ENCODE measurements around the gene SNF8.
A peak's percentile ranks its signal among the peaks of the same experiment; 100 is the strongest.

SNF8 gene, protein sequence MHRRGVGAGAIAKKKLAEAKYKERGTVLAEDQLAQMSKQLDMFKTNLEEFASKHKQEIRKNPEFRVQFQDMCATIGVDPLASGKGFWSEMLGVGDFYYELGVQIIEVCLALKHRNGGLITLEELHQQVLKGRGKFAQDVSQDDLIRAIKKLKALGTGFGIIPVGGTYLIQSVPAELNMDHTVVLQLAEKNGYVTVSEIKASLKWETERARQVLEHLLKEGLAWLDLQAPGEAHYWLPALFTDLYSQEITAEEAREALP
- 28.0 to 35.0 (median 32.0) reads per million in 3 donors for total RNA-seq

DNA sequence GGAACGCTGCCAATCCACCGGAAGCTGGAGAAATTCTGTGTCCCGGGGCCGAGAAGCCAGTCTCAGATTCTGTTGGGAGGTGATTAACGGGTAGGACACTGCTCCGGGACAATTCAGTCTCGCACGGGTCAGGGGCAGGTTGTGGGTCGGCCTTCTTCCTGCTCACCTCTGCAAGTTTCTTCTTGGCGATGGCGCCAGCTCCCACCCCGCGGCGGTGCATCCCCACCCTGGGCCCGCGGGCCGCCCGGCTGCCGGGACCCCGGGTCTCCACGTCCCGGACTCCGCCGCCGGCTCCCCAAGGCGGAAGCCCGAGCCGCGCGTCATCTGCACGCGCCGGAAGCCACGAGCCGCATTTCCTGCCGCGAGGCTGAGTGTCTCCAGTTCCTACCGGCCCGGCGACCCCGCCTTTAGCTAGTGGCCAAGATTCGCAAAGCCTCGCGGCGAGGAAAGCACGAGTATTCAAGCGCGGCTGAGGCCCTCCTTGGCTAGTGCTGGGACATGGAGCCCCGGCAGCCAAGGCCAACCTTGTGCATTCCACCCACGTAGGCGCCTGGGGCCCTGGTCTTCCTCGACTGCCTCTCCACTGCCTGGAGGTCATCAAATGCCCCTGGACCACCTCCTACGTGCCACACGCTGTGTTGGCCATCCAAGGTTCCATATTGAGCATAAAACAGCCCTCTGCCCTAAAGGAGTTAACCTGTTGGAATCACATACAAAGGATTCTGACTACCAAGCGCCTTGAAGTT lies at the start of gene SNF8:
Gene SNF8 (minus strand): TSS at position 328 of the 746 bp plus-strand sequence. CDS start 108 bp downstream, at position 220.
- Histone ChIP-seq H3K36me3 (ENCODE audit: control insufficient read depth, insufficient read depth, low read length) (peaks cover 5% of the 10 kb centered on the region), H3K4me1 (ENCODE audit: control insufficient read depth, insufficient read depth, low read length, poor library complexity, severe bottlenecking) (peaks cover 14% of the 10 kb centered on the region), H3K4me3 (ENCODE audit: insufficient read depth, low read depth, low read length, poor library complexity, severe bottlenecking) (peak within 1 kb of the TSS; percentile 93), H3K27ac (ENCODE audit: insufficient read depth, low read length, poor library complexity, severe bottlenecking) (peak within 1 kb of the TSS; percentile 80), H3K9me3 (ENCODE audit: control insufficient read depth, low read length) (no peaks in the 10 kb centered on the region), H3K27me3 (replicated peaks; ENCODE audit: control insufficient read depth, insufficient read depth, low read length, poor library complexity, severe bottlenecking) (no peaks in the 10 kb centered on the region)
- peak; percentile 79 to 87 (median 84) for DNase-seq

DNA sequence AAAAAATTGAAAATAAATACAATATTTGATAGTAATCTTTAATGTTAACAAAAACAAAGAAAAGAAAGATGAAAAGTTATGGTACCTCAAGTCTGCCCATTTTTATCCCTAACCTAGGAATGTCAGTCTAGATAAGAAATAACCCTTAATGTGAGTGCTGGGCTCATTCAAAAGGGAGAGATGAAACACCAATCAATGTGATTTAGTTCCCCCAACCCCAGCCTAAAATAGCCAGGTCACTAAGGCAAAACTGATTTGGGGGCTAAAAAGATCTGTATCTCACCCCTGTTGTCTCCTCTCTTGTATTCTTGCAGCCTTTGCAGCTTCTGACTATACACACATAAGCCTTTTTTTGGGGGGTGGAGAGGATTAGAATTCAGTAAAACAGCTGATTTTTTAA lies 49.3 kb upstream of the SNF8 start:
- no peak overlapping the region for H3K4me3 ChIP-seq (ENCODE audit: insufficient read depth, low read depth, low read length, poor library complexity, severe bottlenecking)
- DNase-seq = no peak
- H3K36me3 ChIP-seq (ENCODE audit: control insufficient read depth, insufficient read depth, low read length) = no peaks in the 10 kb centered on the region
- no peak overlapping the region for H3K27ac ChIP-seq (ENCODE audit: insufficient read depth, low read length, poor library complexity, severe bottlenecking)
- H3K4me1 ChIP-seq (ENCODE audit: control insufficient read depth, insufficient read depth, low read length, poor library complexity, severe bottlenecking) = peaks cover 33% of the 10 kb centered on the region
- no peaks in the 10 kb centered on the region for H3K9me3 ChIP-seq (ENCODE audit: control insufficient read depth, low read length)
- H3K27me3 ChIP-seq (replicated peaks; ENCODE audit: control insufficient read depth, insufficient read depth, low read length, poor library complexity, severe bottlenecking) = peaks cover 77% of the 10 kb centered on the region

DNA sequence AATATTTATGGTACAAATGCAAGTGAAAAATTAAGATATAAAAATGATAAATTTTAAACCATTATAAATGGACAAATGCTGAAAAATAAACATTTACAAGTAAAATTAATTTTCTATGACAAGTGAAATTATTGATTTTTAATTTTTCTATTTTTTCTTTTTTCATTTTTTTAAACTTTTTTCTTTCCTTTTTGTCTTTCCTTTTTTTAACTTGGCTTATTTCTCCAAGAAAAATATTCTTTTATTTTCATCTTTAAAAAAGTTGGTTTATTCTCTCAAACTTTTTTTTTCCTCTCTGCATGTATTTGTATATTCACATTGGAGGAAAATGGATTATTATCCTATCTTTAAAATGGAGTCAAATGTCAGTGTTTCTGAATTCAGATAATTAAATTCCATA lies 48.7 kb upstream of the SNF8 start:
- Histone ChIP-seq H3K27ac (ENCODE audit: insufficient read depth, low read length, poor library complexity, severe bottlenecking) (no peak overlapping the region), H3K4me1 (ENCODE audit: control insufficient read depth, insufficient read depth, low read length, poor library complexity, severe bottlenecking) (peaks cover 29% of the 10 kb centered on the region), H3K27me3 (replicated peaks; ENCODE audit: control insufficient read depth, insufficient read depth, low read length, poor library complexity, severe bottlenecking) (peaks cover 71% of the 10 kb centered on the region), H3K9me3 (ENCODE audit: control insufficient read depth, low read length) (no peaks in the 10 kb centered on the region), H3K36me3 (ENCODE audit: control insufficient read depth, insufficient read depth, low read length) (no peaks in the 10 kb centered on the region), H3K4me3 (ENCODE audit: insufficient read depth, low read depth, low read length, poor library complexity, severe bottlenecking) (no peak overlapping the region)
- DNase-seq = no peak

GRCh38 chr17:48992444-48992843 lies 47.8 kb upstream of the SNF8 start:
- Histone ChIP-seq H3K36me3 (ENCODE audit: control insufficient read depth, insufficient read depth, low read length) (no peaks in the 10 kb centered on the region), H3K4me3 (ENCODE audit: insufficient read depth, low read depth, low read length, poor library complexity, severe bottlenecking) (no peak overlapping the region), H3K27me3 (replicated peaks; ENCODE audit: control insufficient read depth, insufficient read depth, low read length, poor library complexity, severe bottlenecking) (peaks cover 62% of the 10 kb centered on the region), H3K9me3 (ENCODE audit: control insufficient read depth, low read length) (no peaks in the 10 kb centered on the region), H3K27ac (ENCODE audit: insufficient read depth, low read length, poor library complexity, severe bottlenecking) (no peak overlapping the region), H3K4me1 (ENCODE audit: control insufficient read depth, insufficient read depth, low read length, poor library complexity, severe bottlenecking) (peaks cover 21% of the 10 kb centered on the region)
- no peak for DNase-seq

GRCh38 chr17:48990882-48991357 lies 46.3 kb upstream of the SNF8 start:
- Histone ChIP-seq H3K4me3 (ENCODE audit: insufficient read depth, low read depth, low read length, poor library complexity, severe bottlenecking) (no peak overlapping the region), H3K9me3 (ENCODE audit: control insufficient read depth, low read length) (no peaks in the 10 kb centered on the region), H3K4me1 (ENCODE audit: control insufficient read depth, insufficient read depth, low read length, poor library complexity, severe bottlenecking) (peaks cover 5% of the 10 kb centered on the region), H3K36me3 (ENCODE audit: control insufficient read depth, insufficient read depth, low read length) (no peaks in the 10 kb centered on the region), H3K27me3 (replicated peaks; ENCODE audit: control insufficient read depth, insufficient read depth, low read length, poor library complexity, severe bottlenecking) (peaks cover 47% of the 10 kb centered on the region), H3K27ac (ENCODE audit: insufficient read depth, low read length, poor library complexity, severe bottlenecking) (no peak overlapping the region)
- DNase-seq = no peak

- DNase-seq = no peak
- H3K4me1 ChIP-seq (ENCODE audit: control insufficient read depth, insufficient read depth, low read length, poor library complexity, severe bottlenecking) = no peaks in the 10 kb centered on the region
- no peaks in the 10 kb centered on the region for H3K36me3 ChIP-seq (ENCODE audit: control insufficient read depth, insufficient read depth, low read length)
- no peaks in the 10 kb centered on the region for H3K9me3 ChIP-seq (ENCODE audit: control insufficient read depth, low read length)
- no peak overlapping the region for H3K27ac ChIP-seq (ENCODE audit: insufficient read depth, low read length, poor library complexity, severe bottlenecking)
- H3K4me3 ChIP-seq (ENCODE audit: insufficient read depth, low read depth, low read length, poor library complexity, severe bottlenecking) = no peak overlapping the region
- peaks cover 29% of the 10 kb centered on the region for H3K27me3 ChIP-seq (replicated peaks; ENCODE audit: control insufficient read depth, insufficient read depth, low read length, poor library complexity, severe bottlenecking)
Measured at GRCh38 chr17:48989100-48989499, 44.5 kb upstream of the SNF8 start.

DNA sequence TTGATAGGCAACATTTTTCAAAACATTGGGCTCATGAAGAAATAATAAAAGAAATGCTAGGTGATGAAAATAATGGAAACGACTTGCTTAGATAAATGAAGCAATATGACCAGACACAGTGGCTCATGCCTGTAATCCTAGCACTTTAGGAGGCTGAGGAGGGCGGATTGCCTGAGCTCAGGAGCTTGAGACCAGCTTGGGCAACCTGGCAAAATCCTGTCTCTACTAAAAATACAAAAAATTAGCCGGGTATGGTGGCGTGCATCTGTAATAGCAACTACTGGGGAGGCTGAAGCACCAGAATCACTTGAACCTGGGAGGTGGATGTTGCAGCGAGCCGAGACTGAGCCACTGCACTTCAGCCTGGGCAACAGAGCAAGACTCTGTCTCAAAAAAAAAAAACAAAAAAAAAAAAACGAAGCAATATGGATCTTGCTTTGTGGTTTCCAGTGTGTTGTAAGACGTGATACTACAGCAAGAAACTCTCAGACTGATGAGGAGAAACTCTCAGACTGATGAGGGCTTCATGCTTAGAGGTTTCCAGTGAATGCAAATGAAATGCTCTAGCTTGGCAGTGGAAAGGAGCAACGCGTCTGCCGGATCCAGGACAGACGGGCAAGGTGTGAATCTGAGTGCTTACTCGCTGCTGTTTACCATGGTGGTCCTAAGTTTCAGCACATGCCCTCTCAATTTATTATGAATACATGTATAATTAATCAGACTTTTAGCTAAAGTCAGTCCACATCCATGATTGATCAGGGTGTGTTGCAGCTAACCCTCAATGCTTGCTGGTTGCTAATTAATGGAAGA lies 41.0 kb upstream of the SNF8 start:
- no peaks in the 10 kb centered on the region for H3K36me3 ChIP-seq (ENCODE audit: control insufficient read depth, insufficient read depth, low read length)

GRCh38 chr17:48981927-48982539 lies 37.4 kb upstream of the SNF8 start:
- no peaks in the 10 kb centered on the region for H3K4me1 ChIP-seq (ENCODE audit: control insufficient read depth, insufficient read depth, low read length, poor library complexity, severe bottlenecking)
- DNase-seq = no peak
- H3K4me3 ChIP-seq (ENCODE audit: insufficient read depth, low read depth, low read length, poor library complexity, severe bottlenecking) = no peak overlapping the region
- H3K27ac ChIP-seq (ENCODE audit: insufficient read depth, low read length, poor library complexity, severe bottlenecking) = no peak overlapping the region
- H3K9me3 ChIP-seq (ENCODE audit: control insufficient read depth, low read length) = no peaks in the 10 kb centered on the region
- H3K27me3 ChIP-seq (replicated peaks; ENCODE audit: control insufficient read depth, insufficient read depth, low read length, poor library complexity, severe bottlenecking) = no peaks in the 10 kb centered on the region
- H3K36me3 ChIP-seq (ENCODE audit: control insufficient read depth, insufficient read depth, low read length) = no peaks in the 10 kb centered on the region

More for the DNA sequence above, 41.0 kb upstream of the SNF8 start:
- no peak overlapping the region for H3K4me3 ChIP-seq (ENCODE audit: insufficient read depth, low read depth, low read length, poor library complexity, severe bottlenecking)
- no peak for DNase-seq
- no peaks in the 10 kb centered on the region for H3K4me1 ChIP-seq (ENCODE audit: control insufficient read depth, insufficient read depth, low read length, poor library complexity, severe bottlenecking)
- no peak overlapping the region for H3K27ac ChIP-seq (ENCODE audit: insufficient read depth, low read length, poor library complexity, severe bottlenecking)
- no peaks in the 10 kb centered on the region for H3K9me3 ChIP-seq (ENCODE audit: control insufficient read depth, low read length)
- peaks cover 2% of the 10 kb centered on the region for H3K27me3 ChIP-seq (replicated peaks; ENCODE audit: control insufficient read depth, insufficient read depth, low read length, poor library complexity, severe bottlenecking)

DNA sequence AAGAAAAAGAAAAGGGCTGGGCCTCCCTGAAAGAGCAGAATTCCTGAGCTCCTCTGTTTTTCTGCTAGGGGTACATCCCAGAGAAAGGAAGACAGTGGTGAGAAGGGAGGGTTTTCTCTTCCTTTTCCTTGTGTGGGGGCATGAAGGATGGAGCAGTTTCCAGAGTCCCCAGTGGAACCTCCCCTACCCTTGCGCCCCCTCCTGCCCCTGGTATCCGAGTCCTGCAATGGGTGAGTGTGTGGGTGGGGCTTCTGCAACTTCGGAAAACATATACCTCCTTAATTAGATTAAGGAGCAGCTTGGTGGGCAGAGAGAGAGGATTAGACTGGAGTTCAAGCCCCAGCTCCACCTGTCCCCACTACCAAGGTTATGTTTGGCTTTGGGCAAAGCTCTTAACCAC lies 29.2 kb upstream of the SNF8 start:
- Histone ChIP-seq H3K36me3 (ENCODE audit: control insufficient read depth, insufficient read depth, low read length) (no peaks in the 10 kb centered on the region), H3K4me1 (ENCODE audit: control insufficient read depth, insufficient read depth, low read length, poor library complexity, severe bottlenecking) (no peaks in the 10 kb centered on the region), H3K27ac (ENCODE audit: insufficient read depth, low read length, poor library complexity, severe bottlenecking) (no peak overlapping the region), H3K9me3 (ENCODE audit: control insufficient read depth, low read length) (no peaks in the 10 kb centered on the region), H3K4me3 (ENCODE audit: insufficient read depth, low read depth, low read length, poor library complexity, severe bottlenecking) (no peak overlapping the region), H3K27me3 (replicated peaks; ENCODE audit: control insufficient read depth, insufficient read depth, low read length, poor library complexity, severe bottlenecking) (peaks cover 7% of the 10 kb centered on the region)
- DNase-seq = no peak
